Measurements from ENCODE around the gene PKP1.

The PKP1 gene

DNA sequence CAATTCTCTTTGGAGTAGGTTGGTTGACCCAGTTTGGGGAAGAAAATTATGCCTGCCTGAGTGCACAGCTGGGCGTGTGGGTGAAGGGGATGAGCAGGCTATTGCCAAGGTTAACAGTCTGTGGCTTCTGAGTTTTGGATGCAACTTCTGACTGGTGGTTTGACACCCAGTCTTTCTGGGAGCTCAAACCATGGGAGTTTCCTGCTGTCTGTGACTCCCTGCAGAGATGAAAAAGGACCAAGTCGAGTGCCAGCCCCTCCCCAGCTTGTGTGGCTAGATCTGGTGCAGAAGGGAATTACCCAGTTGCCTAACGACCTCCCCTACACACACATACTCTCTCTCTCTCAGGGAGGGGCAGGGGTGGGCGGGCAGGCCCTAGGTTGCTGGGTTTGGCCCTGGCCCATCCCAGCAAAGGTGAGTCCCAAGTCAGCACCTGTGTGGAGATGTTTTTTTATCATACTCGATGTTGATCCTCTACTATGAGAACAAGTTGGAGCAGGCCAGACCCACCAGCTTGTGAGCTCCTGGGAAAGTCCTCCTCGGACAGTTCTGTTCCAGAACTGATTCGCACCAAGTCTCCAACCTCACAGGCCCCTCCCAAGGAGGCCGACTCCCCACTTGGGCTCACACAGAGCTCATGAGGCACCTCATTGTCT, 28.2 kb downstream of the PKP1 start:
- DNase-seq: peak; percentile 52

DNA sequence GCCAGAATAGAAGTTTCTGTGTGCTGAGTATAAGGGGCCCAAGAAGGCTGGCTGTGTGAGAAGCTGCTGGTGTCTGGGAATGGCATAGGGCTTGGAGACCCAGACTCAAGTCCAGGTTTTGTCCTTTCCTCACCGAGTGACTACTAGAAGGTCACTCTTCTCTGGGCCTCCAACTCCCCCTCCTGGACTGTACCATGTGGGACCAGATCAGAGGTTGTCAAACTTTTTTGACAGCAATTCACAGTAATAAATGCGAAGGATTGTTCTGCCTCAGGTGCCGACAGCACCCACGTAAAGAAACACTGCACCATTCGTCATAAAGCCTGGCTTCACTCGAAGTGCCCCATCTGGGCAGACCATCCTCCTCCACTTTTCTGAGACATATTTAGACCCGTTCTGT, 29.0 kb downstream of the PKP1 start:
- no peak for DNase-seq

DNA sequence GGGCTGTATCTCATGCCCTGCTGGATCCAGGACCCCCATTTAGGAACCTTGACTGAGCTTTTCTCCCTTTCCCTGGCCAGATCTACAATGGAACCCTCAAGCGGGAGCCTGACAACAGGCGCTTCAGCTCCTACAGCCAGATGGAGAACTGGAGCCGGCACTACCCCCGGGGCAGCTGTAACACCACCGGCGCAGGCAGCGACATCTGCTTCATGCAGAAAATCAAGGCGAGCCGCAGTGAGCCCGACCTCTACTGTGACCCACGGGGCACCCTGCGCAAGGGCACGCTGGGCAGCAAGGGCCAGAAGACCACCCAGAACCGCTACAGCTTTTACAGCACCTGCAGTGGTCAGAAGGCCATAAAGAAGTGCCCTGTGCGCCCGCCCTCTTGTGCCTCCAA, 29.8 kb downstream of the PKP1 start:
- no peak for DNase-seq

DNA sequence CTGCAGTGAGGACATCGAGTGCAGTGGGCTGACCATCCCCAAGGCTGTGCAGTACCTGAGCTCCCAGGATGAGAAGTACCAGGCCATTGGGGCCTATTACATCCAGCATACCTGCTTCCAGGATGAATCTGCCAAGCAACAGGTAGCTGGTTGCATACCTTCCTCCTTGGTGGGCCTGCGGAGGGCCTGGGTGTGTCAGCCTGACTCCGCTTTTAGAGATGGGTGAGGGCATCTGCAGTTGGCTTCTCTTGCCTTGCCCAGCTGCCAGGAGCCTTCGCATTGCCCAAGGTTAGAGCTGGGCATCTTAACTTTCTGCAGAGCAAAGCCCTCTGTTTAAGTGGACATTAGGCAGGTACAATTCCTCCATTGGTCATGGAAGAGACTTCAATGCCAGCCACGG, 33.2 kb downstream of the PKP1 start:
- no peak for DNase-seq

DNA sequence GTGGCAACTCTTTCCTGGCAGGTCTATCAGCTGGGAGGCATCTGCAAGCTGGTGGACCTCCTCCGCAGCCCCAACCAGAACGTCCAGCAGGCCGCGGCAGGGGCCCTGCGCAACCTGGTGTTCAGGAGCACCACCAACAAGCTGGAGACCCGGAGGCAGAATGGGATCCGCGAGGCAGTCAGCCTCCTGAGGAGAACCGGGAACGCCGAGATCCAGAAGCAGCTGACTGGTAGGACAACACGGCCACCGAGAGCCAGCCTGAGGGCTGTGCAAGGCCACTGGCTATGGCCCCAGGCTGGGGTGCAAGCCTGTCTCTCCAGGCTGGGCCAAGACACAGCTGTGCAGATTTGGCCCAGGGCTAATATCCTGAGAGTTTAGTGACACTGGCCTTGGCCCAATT, 34.2 kb downstream of the PKP1 start:
- no peak for DNase-seq

DNA sequence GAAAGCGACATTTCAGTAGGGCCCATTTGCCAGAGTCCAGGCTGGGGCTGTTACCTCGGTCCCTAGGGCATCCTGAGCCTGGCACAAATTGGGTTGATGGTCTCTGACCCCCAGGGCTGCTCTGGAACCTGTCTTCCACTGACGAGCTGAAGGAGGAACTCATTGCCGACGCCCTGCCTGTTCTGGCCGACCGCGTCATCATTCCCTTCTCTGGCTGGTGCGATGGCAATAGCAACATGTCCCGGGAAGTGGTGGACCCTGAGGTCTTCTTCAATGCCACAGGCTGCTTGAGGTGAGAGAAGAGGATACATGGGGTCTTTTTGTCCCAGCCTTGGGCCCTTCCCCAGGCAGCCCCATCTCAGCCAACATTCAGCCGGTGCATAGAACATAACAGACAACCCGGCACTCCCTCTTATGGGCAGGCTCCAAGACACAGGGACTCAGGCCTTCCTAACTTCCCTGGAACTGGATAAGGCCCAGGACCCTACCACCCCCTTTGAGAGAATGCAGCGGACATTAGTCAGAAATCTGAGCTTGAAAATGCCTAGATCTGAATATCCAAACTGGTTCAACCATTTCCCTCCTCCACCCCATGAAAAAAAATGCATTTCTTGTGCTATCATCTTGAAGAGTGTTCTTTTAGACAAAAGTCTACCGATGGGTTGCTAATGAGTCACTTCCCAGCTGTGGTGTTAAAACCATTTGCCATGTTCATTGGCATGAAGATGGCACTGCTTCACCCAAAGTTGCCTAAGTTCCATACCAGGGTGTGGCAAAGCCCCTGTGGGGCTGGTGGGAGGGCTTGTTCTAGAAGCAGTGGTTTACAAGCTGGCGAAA, 35.4 kb downstream of the PKP1 start:
- no peak for DNase-seq

DNA sequence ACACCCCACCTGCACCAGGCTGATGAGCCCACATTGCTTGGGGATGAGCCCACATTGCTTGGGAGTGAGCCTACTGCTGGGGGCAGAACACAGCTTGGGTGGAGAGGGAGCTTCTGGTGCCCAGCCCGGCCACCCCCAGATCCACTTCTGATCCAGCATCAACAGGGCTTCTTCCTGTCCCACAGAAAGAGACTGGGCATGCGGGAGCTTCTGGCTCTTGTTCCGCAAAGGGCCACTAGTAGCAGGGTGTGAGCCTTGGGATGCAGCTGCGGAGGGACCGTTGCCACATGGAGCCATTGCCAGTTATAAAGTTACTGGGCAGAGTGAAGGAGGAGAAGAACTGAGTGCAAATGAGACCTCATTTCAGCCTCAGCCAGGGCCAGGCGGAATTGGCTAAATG, 36.3 kb downstream of the PKP1 start:
- DNase-seq: no peak

DNA sequence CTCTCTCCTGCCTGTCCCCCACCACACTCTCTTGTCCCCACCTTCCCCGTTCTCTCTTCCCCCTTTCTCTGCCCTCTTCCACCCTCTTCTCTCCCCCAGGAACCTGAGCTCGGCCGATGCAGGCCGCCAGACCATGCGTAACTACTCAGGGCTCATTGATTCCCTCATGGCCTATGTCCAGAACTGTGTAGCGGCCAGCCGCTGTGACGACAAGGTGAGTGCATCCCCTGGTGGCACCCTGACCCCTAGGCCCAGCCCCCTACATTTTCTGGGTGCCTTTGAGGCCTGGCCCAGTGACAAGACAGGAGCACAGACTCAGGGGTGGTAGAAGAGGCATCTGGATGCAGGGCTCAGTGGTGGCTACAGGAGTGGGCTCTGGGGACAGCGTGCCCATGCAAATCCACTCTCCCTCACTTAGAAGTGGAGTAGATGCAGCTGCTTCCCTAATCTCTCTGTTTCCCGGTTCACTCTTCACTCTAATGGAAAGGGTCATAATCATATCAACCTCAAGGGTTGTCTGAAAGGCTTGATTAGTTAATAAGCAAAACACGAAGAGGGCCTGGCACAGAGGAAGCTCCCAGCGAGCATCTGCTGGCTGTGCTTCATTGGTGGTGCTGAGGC, 37.0 kb downstream of the PKP1 start:
- DNase-seq: no peak

DNA sequence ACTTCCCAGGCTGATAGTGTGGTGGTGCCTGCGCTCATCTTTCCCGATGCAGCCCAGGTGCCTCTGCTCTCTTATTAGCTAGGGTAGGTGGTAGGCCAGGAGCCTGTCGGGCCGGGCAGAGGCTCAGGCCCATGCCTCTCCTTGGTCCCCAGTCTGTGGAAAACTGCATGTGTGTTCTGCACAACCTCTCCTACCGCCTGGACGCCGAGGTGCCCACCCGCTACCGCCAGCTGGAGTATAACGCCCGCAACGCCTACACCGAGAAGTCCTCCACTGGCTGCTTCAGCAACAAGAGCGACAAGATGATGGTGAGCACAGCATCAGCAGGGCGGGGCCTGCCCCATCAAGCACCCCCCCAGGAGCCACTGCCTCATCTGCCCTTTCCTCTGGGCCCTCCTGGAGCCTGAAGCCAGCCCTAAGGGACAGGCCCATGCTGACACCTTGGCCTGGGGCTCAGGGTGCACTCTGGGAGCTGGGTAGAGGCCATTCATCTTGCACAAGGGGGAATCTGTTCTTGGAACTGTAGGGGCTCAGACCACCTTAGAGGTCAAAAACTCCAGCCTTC, 38.6 kb downstream of the PKP1 start:
- DNase-seq: no peak

DNA sequence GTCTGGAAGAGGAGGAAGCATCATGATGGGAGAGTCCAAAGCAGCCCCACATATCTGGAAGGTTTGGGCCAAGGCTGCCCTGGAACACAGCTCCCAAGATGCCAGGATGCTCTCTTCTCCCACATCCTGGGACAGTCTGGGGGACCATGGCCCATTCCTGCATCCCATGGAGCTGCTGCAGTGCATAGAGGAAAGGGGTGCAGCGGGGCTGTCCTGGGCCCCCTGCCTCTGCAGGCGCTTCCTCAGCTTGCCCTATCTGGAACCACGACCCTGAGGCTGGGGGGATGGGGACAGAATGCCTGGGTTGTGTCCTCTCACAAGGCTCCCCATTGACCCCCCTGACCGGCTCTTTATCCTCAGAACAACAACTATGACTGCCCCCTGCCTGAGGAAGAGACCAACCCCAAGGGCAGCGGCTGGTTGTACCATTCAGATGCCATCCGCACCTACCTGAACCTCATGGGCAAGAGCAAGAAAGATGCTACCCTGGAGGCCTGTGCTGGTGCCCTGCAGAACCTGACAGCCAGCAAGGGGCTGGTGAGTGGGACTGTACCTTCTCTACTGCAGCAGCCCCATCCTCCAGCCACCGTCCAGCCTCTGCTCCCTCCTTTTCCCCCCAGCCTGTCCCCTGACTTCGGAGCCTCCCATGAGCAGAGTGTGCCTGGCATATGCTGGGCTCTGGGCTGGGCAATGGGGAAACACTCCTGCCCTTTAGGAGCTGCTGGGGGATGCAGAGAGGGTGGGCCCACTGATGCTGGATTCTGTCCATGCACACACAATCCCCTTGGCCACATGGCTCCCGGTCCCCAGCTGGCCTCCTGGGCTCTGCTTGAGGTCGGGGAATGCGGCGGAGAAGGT, 39.6 kb downstream of the PKP1 start:
- no peak for DNase-seq

DNA sequence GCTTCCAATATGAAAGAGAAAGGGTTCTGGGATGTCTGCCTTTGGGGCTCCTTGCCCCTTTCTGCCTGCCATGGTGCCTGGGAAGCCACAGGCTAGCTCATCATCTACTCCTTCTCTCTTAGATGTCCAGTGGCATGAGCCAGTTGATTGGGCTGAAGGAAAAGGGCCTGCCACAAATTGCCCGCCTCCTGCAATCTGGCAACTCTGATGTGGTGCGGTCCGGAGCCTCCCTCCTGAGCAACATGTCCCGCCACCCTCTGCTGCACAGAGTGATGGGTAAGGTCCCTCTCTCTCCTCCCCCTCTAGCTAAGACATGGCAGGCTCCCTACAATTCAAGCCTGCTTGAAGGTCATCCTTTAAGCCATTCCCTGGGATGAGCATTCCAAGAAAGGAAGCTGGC, 41.0 kb downstream of the PKP1 start:
- DNase-seq: no peak

DNA sequence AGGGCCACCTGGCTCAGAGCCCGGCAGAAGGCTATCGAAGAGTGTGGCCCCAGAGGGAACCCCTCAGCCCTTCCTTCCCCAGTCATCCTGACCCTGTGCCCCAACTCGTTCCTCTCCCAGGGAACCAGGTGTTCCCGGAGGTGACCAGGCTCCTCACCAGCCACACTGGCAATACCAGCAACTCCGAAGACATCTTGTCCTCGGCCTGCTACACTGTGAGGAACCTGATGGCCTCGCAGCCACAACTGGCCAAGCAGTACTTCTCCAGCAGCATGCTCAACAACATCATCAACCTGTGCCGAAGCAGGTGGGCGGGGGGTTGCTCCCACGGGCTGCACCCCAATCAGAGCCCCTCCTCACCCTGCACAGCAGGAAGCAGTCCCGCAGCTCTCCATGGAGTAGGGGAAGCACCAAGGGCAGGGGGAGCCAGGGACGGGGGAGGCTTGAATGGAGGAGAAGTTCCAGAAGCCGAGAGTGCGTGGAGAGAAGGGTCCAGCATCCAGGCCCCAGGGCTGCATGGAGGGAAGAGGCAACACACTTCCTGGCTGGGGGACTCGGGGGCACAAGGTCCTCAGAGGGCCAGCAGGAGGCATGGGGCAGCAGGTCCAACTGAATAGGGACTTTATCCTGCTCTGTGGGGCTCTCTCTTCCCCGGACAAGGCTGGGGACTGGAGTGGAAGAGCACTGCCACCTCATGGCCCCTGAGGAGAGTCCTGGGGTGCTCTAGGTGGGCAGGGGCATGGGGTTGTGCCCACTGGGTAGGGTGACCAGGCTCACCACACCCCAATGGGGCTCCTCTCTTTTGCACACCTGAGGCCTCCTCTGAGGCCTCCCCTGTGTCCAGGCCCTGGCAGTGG, 41.7 kb downstream of the PKP1 start:
- no peak for DNase-seq

DNA sequence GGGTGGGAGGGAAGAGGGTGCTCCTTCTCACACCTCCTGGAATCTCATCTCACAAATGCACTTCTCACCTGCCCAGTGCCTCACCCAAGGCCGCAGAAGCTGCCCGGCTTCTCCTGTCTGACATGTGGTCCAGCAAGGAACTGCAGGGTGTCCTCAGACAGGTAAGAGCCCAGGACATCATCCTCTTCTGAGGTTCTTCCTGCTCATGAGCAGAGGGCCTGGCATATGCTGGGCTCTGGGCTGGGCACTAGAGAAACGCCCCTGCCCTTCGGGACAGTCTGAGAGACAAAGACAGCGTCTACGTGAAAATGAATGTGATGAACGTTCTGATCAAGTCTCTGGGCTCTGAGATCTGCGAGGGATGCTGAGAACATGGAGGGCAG, 42.4 kb downstream of the PKP1 start:
- DNase-seq: no peak

DNA sequence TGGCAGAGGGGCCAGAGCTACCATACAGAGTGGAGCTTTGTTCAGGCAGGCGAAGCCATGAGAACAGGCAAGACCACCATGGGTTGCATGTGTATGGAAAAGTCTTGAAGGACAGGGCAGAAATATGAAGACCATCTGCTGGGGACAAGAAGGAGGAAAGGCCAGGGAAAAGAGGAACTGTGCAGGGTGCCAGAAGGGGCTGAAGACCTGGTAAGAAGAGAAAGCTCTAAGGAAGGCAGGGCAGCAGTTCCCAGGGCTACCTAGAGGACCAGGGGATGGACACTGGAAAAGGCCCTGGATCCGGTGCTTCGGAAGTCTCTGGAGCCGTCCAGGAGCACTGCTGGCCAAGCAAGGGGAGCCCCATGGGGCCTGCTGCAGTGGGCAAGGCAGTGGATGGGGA, 43.4 kb downstream of the PKP1 start:
- DNase-seq: no peak

DNA sequence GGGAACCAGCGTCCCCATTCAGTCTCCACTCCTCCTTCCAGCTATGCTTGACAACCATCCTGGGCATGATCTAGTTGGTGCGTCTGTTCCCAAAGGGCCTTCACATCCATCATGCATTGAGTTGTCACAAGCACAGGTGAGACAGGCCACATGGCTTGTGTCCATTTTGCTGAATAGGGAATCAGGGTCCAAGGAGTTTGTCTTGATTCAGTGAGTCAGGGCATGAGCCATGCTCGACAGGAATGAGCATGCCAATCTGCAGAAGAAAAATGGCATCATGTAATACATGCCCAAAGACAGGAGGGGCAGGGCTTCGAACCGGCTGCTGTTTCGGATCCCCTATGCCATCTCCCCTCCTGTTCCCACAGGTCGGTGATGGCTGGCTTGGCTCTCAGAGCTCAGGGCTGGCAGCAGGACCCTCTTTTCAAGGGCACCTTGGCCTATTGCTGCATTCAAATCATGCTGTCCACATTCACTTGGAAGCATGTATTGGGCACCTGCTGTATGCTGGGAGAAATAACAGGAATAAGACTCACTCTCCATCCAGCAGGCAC, 44.5 kb downstream of the PKP1 start:
- DNase-seq: no peak

DNA sequence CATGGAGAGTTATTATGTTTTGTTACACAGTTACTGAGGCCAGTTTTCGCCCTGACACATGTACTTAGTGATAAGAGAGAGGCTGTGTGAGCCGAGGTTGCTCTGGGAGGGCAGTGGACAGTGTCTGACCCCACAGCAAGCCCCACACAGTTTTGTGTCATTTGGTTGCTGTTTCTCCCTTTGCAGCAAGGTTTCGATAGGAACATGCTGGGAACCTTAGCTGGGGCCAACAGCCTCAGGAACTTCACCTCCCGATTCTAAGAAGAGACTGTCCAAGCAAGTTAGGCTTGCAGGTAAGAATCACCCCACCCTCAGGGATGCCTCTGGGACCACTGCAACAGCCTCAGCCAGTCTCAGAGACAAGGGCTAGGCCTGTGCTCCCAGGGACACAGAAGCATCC, 45.3 kb downstream of the PKP1 start:
- DNase-seq: no peak

DNA sequence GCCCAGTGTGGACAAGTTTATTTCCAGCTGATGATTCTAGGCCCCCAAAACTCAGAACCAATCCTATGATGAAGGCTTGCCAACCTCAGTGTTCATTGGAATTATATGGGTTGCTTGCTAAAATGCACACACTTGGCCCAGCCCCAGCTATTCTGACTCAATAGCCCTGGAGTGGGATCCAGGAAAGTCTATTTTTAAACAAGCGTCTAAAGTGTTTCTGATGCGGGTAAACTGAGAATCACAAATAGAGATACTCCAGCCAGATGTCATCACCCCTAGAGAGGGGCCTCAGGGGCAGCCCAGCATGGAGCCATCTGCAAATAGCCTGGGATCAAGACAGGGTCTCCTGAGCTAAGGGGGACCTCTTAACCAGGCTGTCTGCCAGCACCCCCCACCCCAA, 46.0 kb downstream of the PKP1 start:
- no peak for DNase-seq

DNA sequence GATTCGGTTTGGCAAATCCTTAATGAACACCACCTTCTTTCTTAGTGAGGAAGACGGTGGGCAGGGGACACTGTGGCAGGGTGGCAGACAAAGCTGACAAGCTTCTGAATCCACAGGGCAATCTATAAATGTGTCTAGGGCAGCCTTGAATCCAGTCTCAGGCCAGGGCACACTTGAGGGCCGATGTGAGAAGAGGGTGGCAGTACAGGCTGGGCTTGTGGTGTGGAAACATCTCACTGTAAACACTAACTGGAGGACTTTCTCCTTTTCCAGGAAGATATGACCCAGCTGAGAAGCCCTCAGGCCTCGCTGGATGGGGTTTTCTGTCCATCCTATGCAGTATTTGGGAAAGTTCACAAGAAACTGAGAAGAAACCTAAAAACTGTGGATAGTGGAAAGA, 46.5 kb downstream of the PKP1 start:
- DNase-seq: no peak

DNA sequence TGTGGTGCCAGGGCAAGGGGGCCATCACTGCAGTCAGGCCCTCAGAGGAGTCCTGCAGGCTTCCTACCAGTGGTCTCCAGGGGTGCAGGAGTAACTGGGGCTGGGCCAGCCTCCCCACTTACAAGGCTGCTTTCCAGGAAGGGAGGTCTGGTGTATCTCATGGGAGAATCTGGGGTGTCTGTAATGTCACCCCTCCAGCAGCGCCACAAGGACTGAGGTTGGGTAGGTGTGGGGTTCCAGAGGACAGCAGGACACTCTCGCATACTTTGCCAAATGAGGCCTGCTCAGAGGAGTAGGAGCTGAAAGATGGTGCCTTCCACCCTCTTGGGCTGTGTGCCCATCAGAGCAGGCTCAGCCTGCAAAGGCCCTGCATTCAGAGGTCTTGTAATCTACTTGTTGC, 47.2 kb downstream of the PKP1 start:
- no peak for DNase-seq

DNA sequence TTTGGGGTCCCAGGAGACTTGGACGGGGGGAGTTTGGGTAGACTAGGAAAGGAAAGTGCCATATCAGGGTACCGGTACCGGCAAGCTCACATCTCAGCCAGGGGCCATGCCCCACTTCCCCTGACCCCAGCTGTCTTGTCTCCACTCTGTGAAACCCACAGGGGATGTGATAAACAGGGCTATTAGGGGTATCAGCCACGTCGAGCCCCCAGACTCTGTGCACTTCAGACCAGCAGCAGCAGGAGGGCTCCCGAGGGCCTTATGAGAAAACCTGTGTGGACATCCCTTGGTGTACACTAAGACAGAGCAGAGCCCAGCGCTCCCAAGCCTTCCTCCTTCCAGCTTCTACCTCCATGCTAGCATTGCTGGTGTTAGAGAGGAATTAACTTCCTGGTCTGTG, 47.9 kb downstream of the PKP1 start:
- DNase-seq: no peak

DNA sequence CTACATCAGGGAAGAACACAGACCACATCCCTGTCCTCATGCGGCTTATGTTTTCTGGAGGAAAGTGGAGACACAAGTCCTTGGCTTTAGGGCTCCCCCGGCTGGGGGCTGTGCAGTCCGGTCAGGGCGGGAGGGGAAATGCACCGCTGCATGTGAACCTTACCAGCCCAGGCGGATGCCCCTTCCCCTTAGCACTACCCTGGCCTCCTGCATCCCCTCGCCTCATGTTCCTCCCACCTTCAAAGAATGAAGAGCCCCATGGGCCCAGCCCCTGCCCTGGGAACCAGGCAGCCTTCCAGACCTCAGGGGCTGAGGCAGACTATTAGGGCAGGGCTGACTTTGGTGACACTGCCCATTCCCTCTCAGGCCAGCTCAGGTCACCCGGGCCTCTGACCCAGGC, 48.7 kb downstream of the PKP1 start:
- DNase-seq: no peak
